CD4-positive, alpha-beta T cell treated with Interferon gamma for 1 hour (primary cell): ENCODE measurements around the gene OR4B1.
"Not testable (repeated sequence)": the region's sequence is repeated elsewhere in the genome, so short reads cannot be mapped to it uniquely, and the experiment has no call there.

Experiments
- DNase-seq: peaks from one replicate; pipeline ENCODE4 v3.0.0-alpha.2; 2020

The OR4B1 gene

DNA sequence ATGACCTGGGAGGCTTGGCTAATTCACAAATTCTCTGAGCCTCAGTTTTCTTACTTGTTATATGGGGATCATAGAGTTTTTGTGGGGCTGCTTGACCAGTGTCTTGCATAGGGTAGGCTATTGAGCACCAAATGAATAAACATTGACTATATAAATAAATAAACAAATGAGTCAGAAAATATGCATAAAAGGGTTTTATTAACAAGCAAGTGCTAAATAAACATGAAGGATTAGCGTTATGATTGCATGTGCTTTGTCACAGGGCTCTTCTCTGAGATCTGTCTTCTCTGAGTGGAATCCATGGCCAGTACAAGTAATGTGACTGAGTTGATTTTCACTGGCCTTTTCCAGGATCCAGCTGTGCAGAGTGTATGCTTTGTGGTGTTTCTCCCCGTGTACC is at the start of gene OR4B1:
Gene OR4B1, plus strand, starts transcription at position 301 of the 400 bp plus-strand sequence. Its CDS starts 0 bp downstream, at position 301.
- DNase-seq, result no peak

DNA sequence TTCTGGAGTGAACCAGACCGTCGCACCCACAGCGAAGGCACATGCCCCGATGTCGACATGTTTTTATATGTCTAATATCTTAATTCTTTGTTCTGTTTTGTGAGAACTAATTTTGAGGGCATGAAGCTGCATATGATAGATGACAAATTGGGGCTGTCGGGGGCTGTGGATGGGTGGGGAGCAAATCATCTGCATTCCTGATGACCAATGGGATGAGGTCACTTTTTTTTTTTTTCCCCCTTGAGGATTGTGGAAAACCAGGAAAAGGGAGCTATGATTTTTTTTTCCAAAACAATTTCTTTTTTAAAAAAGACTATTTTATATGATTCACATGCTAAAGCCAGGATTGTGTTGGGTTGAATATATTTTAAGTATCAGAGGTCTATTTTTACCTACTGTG is 49.2 kb upstream of the OR4B1 start:
- no peak for DNase-seq

DNA sequence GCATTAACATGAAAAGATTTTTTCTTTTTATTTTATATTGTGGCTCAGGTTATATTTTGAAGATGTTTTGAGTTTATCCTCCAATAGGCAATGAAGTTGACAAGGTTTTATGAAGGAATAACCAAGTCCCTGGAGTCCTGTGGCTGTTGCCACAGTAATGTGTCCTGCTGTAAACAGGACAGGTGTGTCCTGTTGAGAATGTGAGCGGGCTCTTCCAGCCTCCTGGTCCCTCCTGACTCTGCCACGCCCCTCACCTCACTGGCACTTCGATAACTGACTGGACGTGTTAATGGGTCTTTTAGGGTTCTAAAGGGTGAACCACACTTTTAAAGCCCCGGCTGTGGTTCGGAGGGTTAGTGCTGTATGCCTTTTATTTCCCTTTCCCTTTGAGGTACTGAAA is 47.8 kb upstream of the OR4B1 start:
- DNase-seq, result no peak

DNA sequence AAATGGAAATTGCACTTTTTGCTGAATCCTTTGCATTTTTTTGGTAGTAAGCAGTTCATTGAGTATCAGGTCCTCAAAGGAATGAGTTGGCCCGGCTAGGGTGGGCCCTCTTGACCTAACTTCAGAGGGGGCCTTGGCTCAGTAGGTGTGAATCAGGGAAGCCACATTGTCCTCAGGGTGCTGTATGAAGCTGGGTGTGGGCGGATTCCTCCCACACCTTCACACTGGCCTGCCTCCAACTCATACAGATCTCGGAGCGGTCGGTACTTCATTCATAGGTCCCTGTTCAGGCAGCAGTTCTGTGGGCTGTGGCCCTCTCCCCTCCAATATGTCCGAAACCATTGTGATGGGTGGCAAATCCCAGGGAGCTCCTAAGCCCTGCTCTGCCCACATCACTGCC is 47.4 kb upstream of the OR4B1 start:
- DNase-seq, result no peak

DNA sequence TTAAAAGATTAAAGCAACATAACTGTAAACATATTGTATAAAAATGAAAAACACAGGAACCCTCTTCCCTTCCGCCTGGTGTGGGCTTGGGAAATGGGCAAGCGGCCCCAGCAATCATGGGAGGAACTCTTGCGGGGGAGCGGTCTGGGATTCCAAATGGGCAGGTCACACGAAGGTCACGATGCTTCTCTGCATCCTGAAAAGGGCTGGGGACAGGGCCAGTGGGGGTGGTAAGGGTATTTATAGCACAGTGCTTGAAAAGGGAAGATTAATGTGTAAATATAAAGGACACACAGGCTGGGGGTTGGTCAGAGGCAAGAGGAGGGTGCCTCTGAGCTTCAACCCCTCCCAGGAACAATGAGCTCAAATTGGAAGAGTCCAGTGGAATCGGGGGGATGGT is 46.9 kb upstream of the OR4B1 start:
- DNase-seq, result no peak

DNA sequence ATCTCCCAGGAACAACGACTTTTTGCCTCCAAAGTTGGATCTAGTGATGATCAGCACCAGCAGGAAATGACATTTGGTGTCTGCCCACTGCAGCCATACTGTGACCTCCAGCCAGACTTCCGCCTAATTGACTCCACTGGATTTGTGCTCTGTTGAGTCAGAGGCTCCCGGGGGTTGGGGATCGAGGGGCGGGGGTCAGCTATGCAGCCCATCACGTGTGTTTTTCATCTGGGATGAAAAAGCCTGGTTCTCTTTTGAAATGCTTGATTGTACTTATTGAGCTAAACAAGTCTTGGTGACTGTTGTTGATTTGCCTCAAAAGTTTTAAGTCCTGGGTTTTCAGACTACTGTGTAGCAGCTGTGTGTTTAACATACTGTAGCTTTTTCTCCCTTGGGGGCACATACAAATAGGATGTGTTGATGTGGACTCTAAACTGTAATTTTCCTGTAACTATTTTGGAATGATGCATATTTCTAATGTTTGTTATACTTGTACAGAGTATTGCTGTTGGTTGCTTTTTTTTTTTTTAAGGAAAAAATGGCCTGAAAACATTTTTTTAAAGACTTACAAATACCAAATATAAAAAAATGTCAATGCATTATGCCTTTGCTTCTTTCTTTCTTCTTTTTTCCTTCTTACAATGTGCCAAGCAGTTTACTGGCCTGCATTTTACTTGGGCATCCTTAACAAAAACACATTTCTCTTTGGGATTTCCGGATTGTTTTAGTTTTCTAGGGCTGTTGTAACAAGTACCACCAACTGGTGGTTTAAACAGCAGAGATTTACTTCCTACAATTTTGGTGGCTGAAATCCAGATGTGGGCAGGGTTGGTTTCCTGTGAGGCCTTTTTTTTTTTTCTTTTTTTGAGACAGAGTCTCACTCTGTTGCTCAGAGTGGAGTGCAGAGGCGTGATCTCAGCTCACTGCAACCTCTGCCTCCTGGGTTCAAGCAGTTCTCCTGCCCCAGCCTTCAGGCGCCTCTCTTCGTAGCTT is 46.1 kb upstream of the OR4B1 start:
- no peak for DNase-seq

GRCh38 chr11:48172818-48173609 is 43.6 kb upstream of the OR4B1 start:
- peak; percentile 42 for DNase-seq

DNA sequence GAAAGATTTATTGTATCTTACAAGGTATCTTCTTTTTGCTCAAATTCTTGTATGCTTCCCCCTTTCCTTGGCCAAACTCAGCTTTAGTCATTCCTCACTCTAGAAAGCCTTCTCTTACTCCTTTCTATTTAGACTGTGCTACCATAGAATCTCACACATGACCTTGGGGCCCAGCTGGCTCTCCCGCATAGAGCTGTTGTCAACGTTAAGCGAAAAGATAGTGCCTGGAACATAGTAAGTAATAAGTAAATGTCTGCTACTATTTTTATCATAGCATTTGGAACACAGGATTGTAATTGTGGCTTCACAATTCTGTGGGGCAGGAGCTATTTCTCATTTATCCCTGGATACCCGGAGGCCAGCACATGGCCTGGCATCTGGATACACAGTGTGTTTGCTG is 38.9 kb upstream of the OR4B1 start:
- DNase-seq, result no peak

GRCh38 chr11:48180627-48181026 is 36.0 kb upstream of the OR4B1 start:
- DNase-seq, result no peak

GRCh38 chr11:48182860-48183526 is 33.6 kb upstream of the OR4B1 start:
- no peak for DNase-seq

GRCh38 chr11:48184452-48184851 is 32.2 kb upstream of the OR4B1 start:
- DNase-seq, result no peak

GRCh38 chr11:48190906-48191654 is 25.5 kb upstream of the OR4B1 start:
- peak; percentile 11 for DNase-seq

GRCh38 chr11:48193876-48194275 is 22.7 kb upstream of the OR4B1 start:
- no peak for DNase-seq

DNA sequence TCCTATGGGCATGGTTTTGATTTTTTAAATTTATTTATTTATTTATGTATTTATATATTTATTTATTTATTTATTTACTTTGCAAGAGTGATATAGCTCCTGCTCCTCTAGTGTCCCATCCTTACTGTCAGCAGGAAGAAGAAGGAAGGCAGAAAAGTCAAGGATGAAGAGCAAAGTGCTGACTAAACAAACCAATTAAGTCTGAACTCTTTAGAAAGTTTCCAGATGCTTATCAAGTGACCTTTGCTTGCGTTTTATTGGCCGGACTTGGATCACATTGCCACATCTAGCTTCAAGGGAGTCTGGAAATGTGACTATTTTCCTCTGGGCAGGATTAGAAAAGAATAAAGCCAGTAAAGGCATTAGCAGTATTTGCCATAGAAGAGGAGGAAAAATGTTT is 8.7 kb upstream of the OR4B1 start:
- no peak for DNase-seq

DNA sequence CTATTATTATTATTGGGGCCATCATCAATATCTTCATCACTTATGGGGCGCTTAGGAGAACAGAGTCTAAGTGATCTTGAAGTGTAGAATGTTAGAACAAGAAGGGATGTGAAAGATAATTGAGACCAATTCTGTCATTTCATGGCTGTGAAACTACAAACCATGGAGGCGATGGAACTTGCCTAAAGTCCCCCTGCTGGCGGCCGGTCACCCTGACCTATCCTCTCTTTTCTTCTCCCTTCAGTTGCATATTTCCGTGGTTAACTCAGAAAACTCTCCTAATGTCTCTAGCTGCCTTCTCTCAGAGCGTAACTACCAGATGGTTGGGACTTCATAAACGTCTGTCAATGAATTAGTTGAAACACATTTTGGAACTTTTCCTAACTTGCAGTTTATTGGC is 6.6 kb upstream of the OR4B1 start:
- DNase-seq, result no peak

DNA sequence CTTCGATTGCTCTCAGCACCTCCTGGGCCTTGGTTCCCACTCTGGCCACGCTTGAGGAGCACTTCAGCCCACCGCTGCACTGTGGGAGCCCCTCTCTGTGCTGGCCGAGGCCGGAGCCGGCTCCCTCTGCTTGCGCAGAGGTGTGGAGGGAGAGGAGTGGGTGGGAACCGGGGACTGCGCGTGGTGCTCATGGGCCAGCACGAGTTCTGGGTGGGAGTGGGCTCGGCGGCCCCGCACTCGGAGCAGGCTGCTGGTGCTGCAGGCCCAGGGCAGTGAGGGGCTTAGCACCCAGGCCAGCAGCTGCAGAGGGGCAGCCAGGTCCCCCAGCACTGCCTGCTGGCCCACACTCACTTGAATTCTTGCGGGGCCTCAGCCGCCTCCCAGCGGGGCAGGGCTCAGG is 12.2 kb downstream of the OR4B1 start:
- DNase-seq, result no peak

- DNase-seq, result not testable (repeated sequence)
These were observed 13.4 kb downstream of the OR4B1 start for GRCh38 chr11:48230057-48230456.

DNA sequence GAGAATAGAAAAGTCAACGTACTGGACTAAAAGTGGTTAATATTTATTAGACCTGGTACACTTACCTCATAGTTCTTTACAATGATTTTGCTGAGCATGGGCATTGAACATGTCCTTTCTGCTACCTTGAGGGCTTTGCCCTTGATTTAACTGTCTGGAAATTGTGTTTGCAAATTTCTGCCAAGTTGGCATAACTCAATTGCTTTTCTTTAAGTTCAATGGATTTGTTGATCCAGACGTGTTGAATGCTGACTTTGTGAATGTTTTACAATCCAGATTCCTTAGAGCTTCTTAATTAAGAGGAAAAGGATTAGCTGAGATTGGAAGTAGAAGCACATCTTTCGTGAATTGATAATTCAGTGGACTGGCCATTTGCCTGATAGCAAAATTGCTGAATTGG is 21.1 kb downstream of the OR4B1 start:
- no peak for DNase-seq

GRCh38 chr11:48242501-48242900 is 25.9 kb downstream of the OR4B1 start:
- DNase-seq, result no peak

DNA sequence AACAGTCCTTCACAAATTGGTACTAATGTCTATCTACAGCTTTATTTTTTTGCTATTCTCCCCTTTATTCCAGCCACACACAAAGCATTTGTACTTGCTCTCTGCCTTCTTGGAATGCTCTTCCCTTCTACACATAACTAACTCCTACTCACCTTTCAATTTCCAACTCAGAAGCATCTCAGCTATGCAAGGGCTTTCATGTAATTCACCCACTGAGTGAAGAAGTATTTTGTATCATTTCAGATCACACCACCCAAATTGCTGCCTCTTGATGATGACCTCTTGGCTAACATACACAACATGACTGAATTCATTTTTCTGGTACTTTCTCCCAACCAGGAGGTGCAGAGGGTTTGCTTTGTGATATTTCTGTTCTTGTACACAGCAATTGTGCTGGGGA is 28.2 kb downstream of the OR4B1 start, which contains the start of gene OR4X2:
Gene OR4X2, plus strand, starts transcription at position 301 of the 400 bp plus-strand sequence. Its CDS starts 0 bp downstream, at position 301.
- no peak for DNase-seq

DNA sequence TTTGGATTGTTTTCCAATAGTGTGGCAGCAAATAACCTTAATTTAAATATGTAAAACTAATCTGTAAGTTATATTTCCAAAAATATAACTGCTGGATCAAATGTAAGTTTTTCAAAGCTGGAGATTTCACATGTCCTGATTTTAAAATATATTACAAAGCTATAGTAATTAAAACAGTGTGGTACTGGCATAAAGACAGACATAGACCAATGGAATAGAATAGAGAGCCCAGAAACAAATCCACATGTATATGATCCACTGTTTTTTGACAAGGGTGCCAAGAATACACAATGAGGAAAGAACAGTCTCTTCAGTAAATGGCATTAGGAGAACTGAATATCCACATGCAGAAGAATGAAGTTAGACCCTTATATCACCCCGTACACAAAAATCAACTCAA is 32.3 kb downstream of the OR4B1 start:
- no peak for DNase-seq

DNA sequence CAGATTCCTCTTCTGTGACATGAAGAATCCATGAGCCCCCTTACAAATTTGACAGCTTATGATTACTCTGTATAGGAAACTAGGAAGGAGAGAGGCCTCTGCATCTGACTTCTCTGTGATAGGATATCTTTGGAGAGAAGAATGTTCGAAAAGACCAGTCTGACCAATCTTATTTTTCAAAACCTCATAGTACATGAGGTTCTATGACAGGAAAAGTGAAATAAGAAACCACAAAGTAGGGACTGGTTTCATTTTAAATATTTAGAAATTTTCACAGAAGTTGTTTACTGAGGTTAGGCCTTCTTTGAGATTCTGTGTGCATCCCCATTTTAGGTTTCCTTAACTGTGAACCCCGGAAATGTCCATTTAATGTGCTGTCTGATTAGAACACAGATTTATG is 45.0 kb downstream of the OR4B1 start:
- no peak for DNase-seq
